ENCODE results near the gene AGER. TPM values are rescaled to one million over a fixed set of nuclear protein-coding genes. Genes with fewer than 3 reads are reported as not detected.
"Not testable (repeated sequence)": the region's sequence is repeated elsewhere in the genome, so short reads cannot be mapped to it uniquely, and the experiment has no call there.

AGER gene
- total RNA-seq, 2 donors from 2014 or later: 0.94 to 1.4 TPM

DNA sequence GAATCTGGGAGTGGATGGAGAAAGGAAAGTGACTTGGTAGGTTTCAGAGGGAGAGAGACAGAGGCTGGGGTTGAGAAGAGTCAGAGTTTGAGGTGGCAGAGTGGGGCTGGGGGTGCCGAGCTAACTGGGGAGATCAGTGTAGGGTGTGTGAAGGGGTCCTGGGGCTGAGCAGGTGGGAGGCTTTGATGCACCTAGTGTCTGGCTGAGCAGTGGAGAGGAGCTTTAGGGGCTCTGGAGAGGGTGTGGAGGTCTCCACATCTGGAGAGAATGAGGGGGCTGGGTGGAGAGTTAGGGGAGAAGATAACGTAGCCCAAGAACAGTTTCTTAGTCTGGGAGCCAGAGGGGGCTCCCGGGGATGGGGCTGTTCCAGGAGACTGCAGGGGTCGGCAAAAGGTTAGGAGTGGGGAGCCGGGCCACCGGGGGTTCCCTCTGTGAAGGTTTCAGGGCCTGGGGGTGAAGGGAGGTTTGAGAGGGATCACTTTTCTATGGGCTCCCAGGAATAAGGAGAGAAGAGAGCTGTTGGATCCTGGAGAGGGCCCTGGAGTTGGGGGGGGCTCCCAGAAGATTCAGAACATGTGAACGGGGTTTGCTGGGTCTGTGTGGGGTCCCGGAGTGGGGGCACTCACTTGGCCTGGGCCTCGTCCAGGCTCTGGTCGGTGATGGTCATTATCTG, 5.2 kb upstream of the AGER start:
- Histone ChIP-seq H3K36me3 (peaks cover 19% of the 10 kb centered on the region), H3K9me3 (no peaks in the 10 kb centered on the region), H3K27me3 (no peaks in the 10 kb centered on the region), H3K4me3 (peak overlapping the region; percentile 88 to 91), H3K27ac (peak overlapping the region; percentile 92 to 99), H3K4me1 (peaks cover 0 to 79% of the 10 kb centered on the region in 2 donors)
- DNase-seq (ENCODE audit: low spot score): no peak
- TF ChIP-seq, protein P1, sequence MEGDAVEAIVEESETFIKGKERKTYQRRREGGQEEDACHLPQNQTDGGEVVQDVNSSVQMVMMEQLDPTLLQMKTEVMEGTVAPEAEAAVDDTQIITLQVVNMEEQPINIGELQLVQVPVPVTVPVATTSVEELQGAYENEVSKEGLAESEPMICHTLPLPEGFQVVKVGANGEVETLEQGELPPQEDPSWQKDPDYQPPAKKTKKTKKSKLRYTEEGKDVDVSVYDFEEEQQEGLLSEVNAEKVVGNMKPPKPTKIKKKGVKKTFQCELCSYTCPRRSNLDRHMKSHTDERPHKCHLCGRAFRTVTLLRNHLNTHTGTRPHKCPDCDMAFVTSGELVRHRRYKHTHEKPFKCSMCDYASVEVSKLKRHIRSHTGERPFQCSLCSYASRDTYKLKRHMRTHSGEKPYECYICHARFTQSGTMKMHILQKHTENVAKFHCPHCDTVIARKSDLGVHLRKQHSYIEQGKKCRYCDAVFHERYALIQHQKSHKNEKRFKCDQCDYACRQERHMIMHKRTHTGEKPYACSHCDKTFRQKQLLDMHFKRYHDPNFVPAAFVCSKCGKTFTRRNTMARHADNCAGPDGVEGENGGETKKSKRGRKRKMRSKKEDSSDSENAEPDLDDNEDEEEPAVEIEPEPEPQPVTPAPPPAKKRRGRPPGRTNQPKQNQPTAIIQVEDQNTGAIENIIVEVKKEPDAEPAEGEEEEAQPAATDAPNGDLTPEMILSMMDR (IDR thresholded peaks at IDR 0.05): no peak

DNA sequence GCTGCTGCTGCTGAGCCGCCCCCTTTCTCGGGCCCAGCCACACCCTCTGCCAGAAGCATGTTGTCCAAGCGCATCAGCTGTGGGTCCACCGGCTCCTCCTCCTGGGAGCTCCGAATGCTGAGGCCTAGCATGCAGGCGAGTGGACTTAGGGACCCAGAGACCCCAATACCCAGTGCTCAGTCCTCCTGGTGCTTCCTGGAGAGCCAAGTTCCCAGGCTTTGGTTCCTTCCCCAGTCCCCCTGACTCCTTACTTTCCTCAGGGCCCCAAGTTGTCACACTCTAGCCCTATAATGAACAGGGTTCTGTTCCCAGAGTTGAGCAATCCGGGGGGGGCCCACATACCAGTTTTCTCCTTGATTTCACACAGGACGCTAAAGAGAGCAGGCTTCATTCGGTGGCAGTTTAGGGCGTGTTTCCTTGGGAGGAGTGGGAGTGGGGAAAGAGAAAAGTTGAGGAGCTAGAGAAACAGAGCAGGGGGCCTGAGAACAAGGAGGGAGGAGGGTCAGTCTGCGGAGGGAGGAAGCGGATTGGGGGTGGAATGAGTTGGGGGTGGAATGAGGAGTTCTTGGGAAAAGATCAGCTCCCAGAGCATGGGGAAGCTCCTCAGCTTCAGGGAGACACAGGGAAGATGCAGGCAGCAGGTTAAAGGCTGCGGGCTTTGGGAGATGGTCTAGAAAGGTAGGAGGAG, 4.5 kb upstream of the AGER start:
- TF ChIP-seq, protein P1 (IDR thresholded peaks at IDR 0.05): no peak
- DNase-seq (ENCODE audit: low spot score): no peak
- Histone ChIP-seq H3K9me3 (no peaks in the 10 kb centered on the region), H3K27me3 (no peaks in the 10 kb centered on the region), H3K4me3 (peak overlapping the region; percentile 88 to 91), H3K27ac (peak overlapping the region; percentile 92 to 99), H3K36me3 (peaks cover 19% of the 10 kb centered on the region), H3K4me1 (peaks cover 0 to 85% of the 10 kb centered on the region in 2 donors)

DNA sequence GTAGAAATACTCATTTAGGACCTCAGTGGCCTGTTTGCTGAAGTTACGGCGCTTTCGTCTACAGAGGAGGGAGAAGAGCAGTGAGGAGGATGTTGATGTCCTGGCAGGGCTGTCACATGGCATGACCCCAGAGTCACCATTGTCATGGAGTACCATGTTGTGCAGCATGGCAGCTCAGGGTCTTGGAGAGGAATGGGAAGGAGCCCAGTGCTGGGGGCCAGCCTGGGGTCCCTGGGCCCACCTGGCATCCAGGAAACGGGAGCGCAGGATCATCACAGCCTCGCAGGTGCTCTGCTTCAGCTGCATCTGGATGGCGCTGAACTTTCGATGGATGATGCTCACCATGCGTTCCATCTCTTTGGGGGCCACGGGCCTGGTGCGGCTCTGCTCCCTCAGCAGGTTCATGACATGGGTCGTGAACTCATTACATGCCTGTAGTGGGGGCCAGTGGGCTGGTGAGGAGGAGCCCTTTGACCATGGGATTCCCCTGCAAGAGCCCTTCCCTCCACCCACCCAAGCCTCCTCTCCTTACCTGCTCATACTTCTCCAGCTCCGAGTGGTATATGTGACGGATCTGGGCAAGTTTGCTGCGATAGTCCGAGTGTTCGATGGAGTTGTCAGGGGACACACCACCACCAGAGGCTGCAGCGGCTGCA, 3.8 kb upstream of the AGER start:
- DNase-seq (ENCODE audit: low spot score); H3K4me3 ChIP-seq; H3K9me3 ChIP-seq; H3K27me3 ChIP-seq: not testable (repeated sequence)
- H3K36me3 ChIP-seq: peaks cover 23% of the 10 kb centered on the region
- H3K4me1 ChIP-seq: peaks cover 0 to 81% of the 10 kb centered on the region in 2 donors
- peak overlapping the region; percentile 92 to 99 for H3K27ac ChIP-seq

DNA sequence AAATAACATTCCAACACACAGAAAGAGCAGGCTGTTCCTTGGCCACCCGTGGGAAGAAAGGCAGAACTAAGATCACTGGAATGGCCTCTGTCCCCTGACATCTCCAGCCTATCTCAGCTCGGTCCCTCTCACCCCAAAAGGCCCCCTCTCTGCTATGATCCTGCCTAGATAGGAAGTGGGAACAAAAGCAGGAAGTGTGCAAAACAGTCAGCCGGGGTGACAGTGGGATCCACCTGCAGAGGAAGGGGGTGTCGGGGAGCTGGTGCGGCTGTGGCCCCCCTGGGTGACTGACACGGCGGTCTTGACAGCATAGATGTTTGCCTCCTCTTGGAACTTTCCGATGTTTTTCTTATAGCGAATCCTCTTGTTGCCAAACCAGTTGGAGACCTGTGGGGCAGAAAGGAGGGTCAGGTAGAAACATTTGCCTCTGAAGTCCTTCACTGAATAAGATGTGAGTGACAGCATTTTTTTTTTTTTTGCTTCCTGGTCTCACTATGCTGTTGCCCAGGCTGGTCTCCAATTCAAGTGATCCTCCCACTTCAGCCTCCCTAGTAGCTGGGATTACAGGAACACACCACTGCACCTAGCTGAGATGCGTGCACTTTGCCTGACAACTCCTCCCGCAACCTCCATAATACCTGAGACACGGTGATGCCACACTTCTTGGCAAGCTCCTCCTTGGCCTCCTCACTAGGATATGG, 3.1 kb upstream of the AGER start:
- peaks cover 0 to 74% of the 10 kb centered on the region in 2 donors for H3K4me1 ChIP-seq
- H3K36me3 ChIP-seq: peaks cover 29% of the 10 kb centered on the region
- TF ChIP-seq, protein P1 (IDR thresholded peaks at IDR 0.05): no peak
- no peak for DNase-seq (ENCODE audit: low spot score)
- no peaks in the 10 kb centered on the region for H3K27me3 ChIP-seq
- H3K4me3 ChIP-seq: no peak overlapping the region
- no peaks in the 10 kb centered on the region for H3K9me3 ChIP-seq
- H3K27ac ChIP-seq: peak overlapping the region; percentile 90 to 99

GRCh38 chr6:32186151-32186840, 2.2 kb upstream of the AGER start:
- Histone ChIP-seq H3K4me1 (peaks cover 0 to 73% of the 10 kb centered on the region in 2 donors), H3K27ac (peak overlapping the region; percentile 90 to 99), H3K36me3 (peaks cover 33% of the 10 kb centered on the region)
- DNase-seq (ENCODE audit: low spot score); H3K4me3 ChIP-seq; H3K27me3 ChIP-seq; H3K9me3 ChIP-seq: not testable (repeated sequence)

DNA sequence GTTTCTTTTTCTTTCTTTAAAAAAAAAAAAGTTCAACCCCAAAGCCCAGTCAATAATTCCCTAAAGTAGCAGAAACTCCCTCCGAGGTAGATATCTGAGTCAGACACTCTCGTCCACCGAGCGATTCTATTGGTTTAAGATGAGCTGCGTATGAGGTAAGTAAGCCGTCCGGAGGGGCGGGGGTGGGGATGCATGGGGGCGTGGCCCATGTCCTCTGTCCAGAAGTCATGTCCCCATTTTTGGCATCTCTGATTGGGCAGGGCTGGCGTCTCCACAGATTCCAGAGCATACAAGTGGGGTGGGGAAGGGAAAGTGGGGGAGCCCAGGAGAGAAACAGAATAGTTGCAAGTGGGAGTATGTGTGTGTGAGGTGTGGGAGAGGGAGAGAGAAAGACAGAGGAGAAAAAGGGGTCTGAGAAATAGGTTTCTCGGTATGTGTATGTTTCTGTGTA, 1.7 kb upstream of the AGER start:
- not testable (repeated sequence) for H3K4me3 ChIP-seq, H3K27me3 ChIP-seq, H3K9me3 ChIP-seq
- peaks cover 38% of the 10 kb centered on the region for H3K36me3 ChIP-seq
- peak overlapping the region; percentile 90 to 99 for H3K27ac ChIP-seq
- H3K4me1 ChIP-seq: peaks cover 0 to 73% of the 10 kb centered on the region in 2 donors
- peak; percentile 97 for DNase-seq (ENCODE audit: low spot score)
